Spleen (tissue), 11 donors: ENCODE measurements around the gene PARD3B. TPM values are rescaled to one million over a fixed set of nuclear protein-coding genes. Genes with fewer than 3 reads are reported as not detected.

Source experiments
- DNase-seq: peaks from one replicate; pipeline ENCODE4 v3.0.0-alpha.2; 2020
- H3K27ac ChIP-seq, 8 donors: fragments of 200-600 bp; sonication (generic) in 7 of 8; 1 replicate in 4 of 8; 2 replicates in 4 of 8; pipeline versions ENCODE4 v1.5.0 to v1.8.0; 2016 to 2021; ENCODE audit warnings: inconsistent platforms in 4 of 8, mild to moderate bottlenecking in 4 of 8, moderate library complexity in 1 of 8
- H3K27me3 ChIP-seq, 7 donors: fragments of 200-600 bp; sonication (generic) in 6 of 7; replicated peaks in 1 of 7; 1 replicate in 4 of 7; 2 replicates in 3 of 7; pipeline versions ENCODE4 v1.5.0 to v1.8.0; 2016 to 2021; ENCODE audit warnings: inconsistent platforms in 3 of 7, mild to moderate bottlenecking in 1 of 7
- H3K36me3 ChIP-seq, 6 donors: fragments of 200-600 bp; sonication (generic) in 5 of 6; 1 replicate in 4 of 6; 2 replicates in 2 of 6; pipeline versions ENCODE4 v1.5.0 to v1.8.0; 2016 to 2021; ENCODE audit warnings: inconsistent platforms in 2 of 6
- H3K4me1 ChIP-seq, 6 donors: fragments of 200-600 bp; sonication (generic) in 5 of 6; 1 replicate in 3 of 6; 2 replicates in 3 of 6; pipeline versions ENCODE4 v1.5.0 to v1.8.0; 2016 to 2021; ENCODE audit warnings: inconsistent platforms in 3 of 6
- H3K4me3 ChIP-seq, 8 donors: fragments of 200-600 bp; sonication (generic) in 7 of 8; 1 replicate in 4 of 8; 2 replicates in 4 of 8; pipeline versions ENCODE4 v1.5.0 to v1.8.0; 2016 to 2021; ENCODE audit warnings: inconsistent platforms in 4 of 8, mild to moderate bottlenecking in 4 of 8, moderate library complexity in 2 of 8
- H3K9me3 ChIP-seq, 8 donors: fragments of 200-600 bp; sonication (generic) in 7 of 8; 1 replicate in 4 of 8; 2 replicates in 4 of 8; pipeline versions ENCODE4 v1.5.0 to v1.8.0; 2016 to 2021; ENCODE audit warnings: inconsistent platforms in 4 of 8
- CTCF ChIP-seq, 11 experiments: fragments of 200-600 bp in 7 of 11; fragments of 450-650 bp in 4 of 11; sonication (generic) in 4 of 11; IDR thresholded peaks in 8 of 11; conservative IDR thresholded peaks in 3 of 11; 1 replicate in 7 of 11; 2 replicates in 4 of 11; pipeline versions ENCODE4 v1.4.0 to v1.8.0; 2016 to 2021; ENCODE audit warnings: antibody characterized with exemption in 11 of 11, inconsistent platforms in 4 of 11, mild to moderate bottlenecking in 1 of 11
- POLR2A ChIP-seq, 3 donors: fragments of 450-650 bp; IDR thresholded peaks; one replicate each; pipeline ENCODE4 v1.5.1; 2017; ENCODE audit warnings: antibody characterized with exemption in 3 of 3, mild to moderate bottlenecking in 1 of 3
- POLR2AphosphoS5 ChIP-seq, 3 donors: sonication (generic); formaldehyde crosslinking; IDR thresholded peaks; one replicate each; pipeline ENCODE4 v1.5.1; 2017; ENCODE audit warnings: antibody characterized with exemption in 3 of 3
- WGBS, 5 donors: extraction: QIAGEN DNeasy Blood & Tissue Kit in 3 of 5; methylation state at CpG; one replicate each; pipeline versions ENCODE4 v1.1.5 to v1.1.7; 2013 to 2018; 5-methylcytosine and 5-hydroxymethylcytosine counted together
- intact Hi-C: fragments of 100-400 bp; cut with DNase I; formaldehyde crosslinking; loops from one replicate; pipeline ENCODE4 v1.15.0; 2023; ENCODE audit warnings: low total_unique reads
- polyA plus RNA-seq, 3 donors: library from polyadenylated mRNA; stranded (reverse); fragments of 200-250 nt; gene quantifications; one replicate each; pipeline ENCODE4 v1.2.1, GENCODE V29; 2013
- total RNA-seq, 7 donors: library from RNA; depleted of rRNA in 3 of 7; stranded (reverse); fragments of >200 nt in 3 of 7; fragmentation: NEBNext Ultra II Directional in 4 of 7; extraction: Animal tissue kit (Norgen Biotek cat#: 25700) in 4 of 7; gene quantifications; one replicate each; pipeline versions ENCODE4 v1.1.0 to v1.2.1, GENCODE V29; 2016 to 2021
- donor health status: healthy with polysubstance abuse.
- donor health status: DM: no; HTN: no; CAD: no; lungs with moderate emphysema.
- donor health status: DM: no; HTN: no; CAD: no.
- donor health status: Bipolar disorder and iron deficiency.
- donor health status: healthy.
- donor health status: DM: no; HTN: no; CAD: no.
- donor health status: DM: yes; HTN: yes; CAD: no.

Gene PARD3B
- total and polyA plus RNA-seq, 10 donors, result 0.85 to 27.8 (median 14.7) TPM

GRCh38 chr2:204535356-204535755, 9.9 kb upstream of the PARD3B start:
- TF ChIP-seq CTCF (IDR thresholded peaks at IDR 0.05 in 8 of 11, conservative IDR thresholded peaks at IDR 0.05 in 3 of 11), result no peak
- TF ChIP-seq POLR2AphosphoS5 (IDR thresholded peaks at IDR 0.05), result no peak
- TF ChIP-seq POLR2A (IDR thresholded peaks at IDR 0.05), result no peak
- H3K4me3 ChIP-seq, result no peak overlapping the region
- intact Hi-C loops, result no loop called here
- no peaks in the 10 kb centered on the region for H3K27me3 ChIP-seq
- H3K4me1 ChIP-seq, result peaks cover 0 to 9% (median 0%) of the 10 kb centered on the region in 6 donors
- no peak for DNase-seq
- no peaks in the 10 kb centered on the region for H3K36me3 ChIP-seq
- no peak overlapping the region for H3K27ac ChIP-seq
- no peaks in the 10 kb centered on the region for H3K9me3 ChIP-seq
- 94 to 98% (median 97%) methylated on average over 3 of the region's 3 CpGs for WGBS, 5 donors

GRCh38 chr2:204535764-204536163, 9.5 kb upstream of the PARD3B start:
- Histone ChIP-seq H3K27ac (no peak overlapping the region), H3K4me1 (peaks cover 0 to 9% (median 0%) of the 10 kb centered on the region in 6 donors), H3K27me3 (no peaks in the 10 kb centered on the region), H3K36me3 (no peaks in the 10 kb centered on the region), H3K4me3 (no peak overlapping the region), H3K9me3 (no peaks in the 10 kb centered on the region)
- DNase-seq, result no peak
- intact Hi-C loops, result no loop called here
- 67 to 94% (median 88%) methylated on average over 1 of the region's 1 CpG for WGBS, 5 donors
- TF ChIP-seq CTCF (IDR thresholded peaks at IDR 0.05 in 8 of 11, conservative IDR thresholded peaks at IDR 0.05 in 3 of 11) (no peak), POLR2A (IDR thresholded peaks at IDR 0.05) (no peak), POLR2AphosphoS5 (IDR thresholded peaks at IDR 0.05) (no peak)

DNA sequence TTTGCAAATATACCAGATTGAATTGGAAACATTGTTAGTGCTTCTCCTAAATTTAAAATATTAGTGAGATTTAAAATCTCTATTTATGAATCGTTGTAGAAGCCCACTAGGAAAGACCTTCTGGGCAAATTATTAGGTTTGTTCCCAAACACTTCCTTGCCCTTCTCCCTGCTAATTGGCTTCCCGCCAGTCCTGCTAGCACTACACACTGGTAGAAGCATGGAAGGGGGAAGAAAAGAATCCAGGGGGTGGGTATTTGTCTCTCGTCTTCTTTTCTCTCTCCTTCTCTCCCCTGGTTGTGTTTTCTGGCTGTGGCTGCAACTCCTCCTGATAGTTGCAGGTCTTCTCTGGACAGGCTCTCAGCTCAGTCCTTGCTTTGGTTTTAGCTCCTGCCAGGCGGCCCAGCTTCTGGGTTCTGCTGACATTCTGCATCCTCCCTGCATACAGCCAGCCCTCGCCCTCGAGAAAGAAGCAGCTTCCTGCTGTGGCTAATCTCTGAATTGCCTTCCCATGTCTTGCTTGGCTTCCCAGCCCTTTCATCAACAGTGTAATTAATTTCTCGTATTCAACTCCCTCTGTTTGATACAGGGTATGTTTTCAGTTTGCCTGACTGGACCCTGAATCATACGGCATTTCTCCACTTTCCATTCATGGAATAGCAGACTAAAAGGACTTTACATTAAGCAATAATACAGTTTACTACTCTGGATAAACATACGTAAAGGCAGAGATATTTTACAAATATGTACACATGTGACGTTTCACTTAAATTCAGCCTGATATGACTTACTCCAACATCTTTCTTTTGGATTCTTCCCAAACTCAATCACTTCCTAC, 6.9 kb upstream of the PARD3B start:
- no peak overlapping the region for H3K4me3 ChIP-seq
- TF ChIP-seq POLR2A (IDR thresholded peaks at IDR 0.05), result no peak
- no peak for TF ChIP-seq POLR2AphosphoS5 (IDR thresholded peaks at IDR 0.05)
- no peak for TF ChIP-seq CTCF (IDR thresholded peaks at IDR 0.05 in 8 of 11, conservative IDR thresholded peaks at IDR 0.05 in 3 of 11)
- no peaks in the 10 kb centered on the region for H3K36me3 ChIP-seq
- H3K27ac ChIP-seq, result peak overlapping the region in 4 of 8 donors; percentile 21 to 44 (median 31)
- DNase-seq, result no peak
- H3K27me3 ChIP-seq, result peaks cover 0 to 6% (median 0%) of the 10 kb centered on the region in 7 donors
- intact Hi-C loops, result no loop called here
- no peaks in the 10 kb centered on the region for H3K9me3 ChIP-seq
- 42 to 63% (median 56%) methylated on average over 10 of the region's 10 CpGs for WGBS, 5 donors
- peaks cover 0 to 9% (median 0%) of the 10 kb centered on the region in 6 donors for H3K4me1 ChIP-seq

- peaks cover 0 to 12% (median 0%) of the 10 kb centered on the region in 7 donors for H3K27me3 ChIP-seq
- no peaks in the 10 kb centered on the region for H3K36me3 ChIP-seq
- 54 to 79% (median 67%) methylated on average over 1 of the region's 1 CpG for WGBS, 5 donors
- intact Hi-C loops, result no loop called here
- H3K4me3 ChIP-seq, result no peak overlapping the region
- H3K4me1 ChIP-seq, result peaks cover 0 to 10% (median 0%) of the 10 kb centered on the region in 6 donors
- DNase-seq, result no peak
- peak overlapping the region in 2 of 8 donors; percentile 21 to 35 for H3K27ac ChIP-seq
- no peak for TF ChIP-seq POLR2AphosphoS5 (IDR thresholded peaks at IDR 0.05)
- no peak for TF ChIP-seq POLR2A (IDR thresholded peaks at IDR 0.05)
- TF ChIP-seq CTCF (IDR thresholded peaks at IDR 0.05 in 8 of 11, conservative IDR thresholded peaks at IDR 0.05 in 3 of 11), result no peak
- no peaks in the 10 kb centered on the region for H3K9me3 ChIP-seq
Measured at GRCh38 chr2:204539019-204539385, 6.3 kb upstream of the PARD3B start.
